Retinal pigment epithelial cell (primary cell): ENCODE results near the gene PLEK2.

ENCODE experiments used
- DNase-seq: peaks from one replicate; pipeline ENCODE4 v3.0.0-alpha.2; 2010; ENCODE audit warnings: low read depth
- H3K4me3 ChIP-seq: 2 replicates; pipeline ENCODE4 v1.5.1; 2011; ENCODE audit warnings: mild to moderate bottlenecking, low read length, control low read depth, moderate library complexity
- TF ChIP-seq, protein P1 (sequence below): conservative IDR thresholded peaks from 2 replicates; pipeline ENCODE4 v1.5.1; 2011; ENCODE audit warnings: low read depth, low read length, control low read depth, inconsistent platforms

Gene PLEK2

DNA sequence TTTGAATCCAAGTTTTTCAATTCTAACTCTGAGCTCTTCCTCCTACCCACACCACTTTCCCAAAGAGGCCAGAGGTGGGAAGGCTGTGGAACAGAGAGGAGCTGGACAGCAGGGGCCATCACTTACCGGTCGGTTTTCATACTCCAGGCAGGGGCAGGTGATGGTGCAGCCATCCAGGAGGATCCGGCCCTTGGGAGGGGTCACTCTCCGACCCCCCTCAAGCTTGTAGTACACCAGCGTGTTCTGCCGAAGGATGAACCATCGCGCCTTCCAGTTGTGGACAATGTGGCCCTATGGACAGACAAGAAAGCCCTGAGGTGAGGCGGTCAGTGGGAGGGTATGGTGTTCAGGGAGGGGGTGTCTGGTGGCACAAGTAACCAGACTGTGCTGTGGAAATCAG, 14.4 kb downstream of the PLEK2 start:
- TF ChIP-seq, protein P1, sequence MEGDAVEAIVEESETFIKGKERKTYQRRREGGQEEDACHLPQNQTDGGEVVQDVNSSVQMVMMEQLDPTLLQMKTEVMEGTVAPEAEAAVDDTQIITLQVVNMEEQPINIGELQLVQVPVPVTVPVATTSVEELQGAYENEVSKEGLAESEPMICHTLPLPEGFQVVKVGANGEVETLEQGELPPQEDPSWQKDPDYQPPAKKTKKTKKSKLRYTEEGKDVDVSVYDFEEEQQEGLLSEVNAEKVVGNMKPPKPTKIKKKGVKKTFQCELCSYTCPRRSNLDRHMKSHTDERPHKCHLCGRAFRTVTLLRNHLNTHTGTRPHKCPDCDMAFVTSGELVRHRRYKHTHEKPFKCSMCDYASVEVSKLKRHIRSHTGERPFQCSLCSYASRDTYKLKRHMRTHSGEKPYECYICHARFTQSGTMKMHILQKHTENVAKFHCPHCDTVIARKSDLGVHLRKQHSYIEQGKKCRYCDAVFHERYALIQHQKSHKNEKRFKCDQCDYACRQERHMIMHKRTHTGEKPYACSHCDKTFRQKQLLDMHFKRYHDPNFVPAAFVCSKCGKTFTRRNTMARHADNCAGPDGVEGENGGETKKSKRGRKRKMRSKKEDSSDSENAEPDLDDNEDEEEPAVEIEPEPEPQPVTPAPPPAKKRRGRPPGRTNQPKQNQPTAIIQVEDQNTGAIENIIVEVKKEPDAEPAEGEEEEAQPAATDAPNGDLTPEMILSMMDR, result no peak
- no peak for DNase-seq

DNA sequence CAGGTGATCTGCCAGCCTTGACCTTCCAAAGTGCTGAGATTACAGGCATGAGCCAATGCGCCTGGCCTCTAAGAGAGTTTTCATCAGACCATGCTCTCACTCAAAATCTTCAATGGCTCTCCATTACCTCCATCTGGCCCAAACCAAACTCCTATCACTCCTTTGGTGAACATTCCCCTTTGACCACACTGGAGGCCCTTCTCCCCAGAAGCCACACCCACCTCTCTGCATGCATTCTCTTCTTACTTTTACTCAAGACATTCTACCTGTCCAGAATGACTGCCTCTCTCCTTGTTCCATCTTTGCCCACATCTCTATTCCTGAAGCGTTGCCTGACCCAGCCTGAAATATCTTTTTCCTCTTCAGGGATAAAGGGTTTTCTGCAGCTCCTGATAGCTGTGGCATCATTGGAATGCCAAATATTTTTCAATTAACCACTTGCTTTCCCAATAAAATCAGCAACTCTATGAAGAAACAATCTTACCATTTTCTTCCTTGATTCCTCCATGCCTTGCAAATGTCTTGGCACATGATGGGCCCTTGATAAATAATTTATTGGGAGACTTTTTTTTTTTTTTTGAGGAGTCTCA, 15.5 kb downstream of the PLEK2 start:
- H3K4me3 ChIP-seq, result no peak overlapping the region
- TF ChIP-seq, protein P1, result no peak
- no peak for DNase-seq

More for the DNA sequence above, 14.4 kb downstream of the PLEK2 start:
- no peak overlapping the region for H3K4me3 ChIP-seq

DNA sequence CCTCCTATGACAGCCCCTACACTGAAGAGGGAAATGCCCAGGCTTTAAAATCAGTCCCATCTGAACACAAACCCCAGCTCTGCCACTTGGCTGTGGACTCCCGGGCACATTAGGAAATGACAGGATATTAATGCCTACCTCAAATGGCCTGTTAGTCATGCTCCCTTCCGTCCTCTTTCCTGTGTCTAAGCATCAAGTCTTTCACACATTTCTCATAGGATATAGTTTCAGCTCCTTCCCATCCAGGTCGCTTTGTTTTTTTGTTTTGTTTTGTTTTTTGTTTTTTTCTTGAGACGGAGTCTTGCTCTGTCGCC, 16.1 kb downstream of the PLEK2 start:
- no peak for DNase-seq
- no peak overlapping the region for H3K4me3 ChIP-seq
- TF ChIP-seq, protein P1, result no peak

DNA sequence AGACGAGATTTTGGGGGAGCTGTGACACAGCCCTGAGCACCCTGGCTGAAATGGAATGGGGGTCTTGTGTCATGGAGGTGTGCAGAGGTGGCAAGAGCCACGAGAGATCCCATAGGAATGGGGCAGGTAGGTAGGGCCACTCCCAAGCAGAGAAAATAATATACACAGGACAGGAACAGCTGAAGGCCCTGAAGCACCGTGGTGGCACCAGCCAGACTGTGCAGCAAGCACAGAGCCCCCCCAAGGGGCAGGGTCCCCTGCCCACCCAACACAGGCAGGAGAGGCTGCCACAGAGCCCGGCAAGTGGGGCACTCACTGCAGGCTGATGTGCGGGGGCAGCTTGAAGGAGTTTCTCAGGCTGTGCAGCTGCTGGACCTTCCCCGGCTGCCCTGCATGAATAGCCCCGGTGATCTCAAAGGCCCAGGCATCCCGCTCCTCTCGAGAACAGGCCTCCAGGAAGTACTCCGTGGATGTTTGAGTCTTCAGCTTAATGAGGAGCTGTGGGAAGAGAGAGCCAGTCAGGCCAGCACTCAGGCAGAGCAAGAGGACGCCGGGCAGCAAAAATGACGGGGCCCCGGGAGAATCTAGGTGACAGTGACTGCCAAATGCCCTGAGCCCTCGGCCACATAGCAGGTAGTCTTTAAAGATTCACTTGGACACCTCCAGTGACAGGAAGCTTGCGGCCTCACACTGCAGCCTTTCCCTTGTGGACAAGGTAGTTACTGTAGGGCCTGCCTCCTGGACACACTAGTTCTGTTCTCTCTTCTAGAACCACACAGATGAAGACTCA, 16.7 kb downstream of the PLEK2 start:
- no peak for DNase-seq
- no peak overlapping the region for H3K4me3 ChIP-seq
- TF ChIP-seq, protein P1, result no peak

DNA sequence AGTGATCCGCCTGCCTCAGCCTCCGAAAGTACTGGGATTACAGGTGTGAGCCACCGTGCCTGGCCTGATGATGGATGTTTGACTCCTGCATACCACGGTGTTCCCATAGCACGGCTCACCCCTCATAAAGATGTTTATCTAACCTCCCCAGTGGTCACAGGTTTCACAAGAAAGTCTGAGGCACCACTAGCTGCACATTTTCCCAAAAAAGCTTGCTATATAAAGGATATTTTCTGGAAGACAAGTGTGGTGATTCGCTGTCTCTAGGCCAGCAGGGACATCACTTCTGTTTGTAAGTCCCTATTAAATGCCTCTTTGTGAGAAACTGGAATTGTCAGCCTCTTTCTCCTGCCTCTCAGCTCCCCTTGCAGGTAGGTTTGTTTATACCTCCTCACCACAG, 18.3 kb downstream of the PLEK2 start:
- no peak overlapping the region for H3K4me3 ChIP-seq
- TF ChIP-seq, protein P1, result no peak
- DNase-seq, result no peak

DNA sequence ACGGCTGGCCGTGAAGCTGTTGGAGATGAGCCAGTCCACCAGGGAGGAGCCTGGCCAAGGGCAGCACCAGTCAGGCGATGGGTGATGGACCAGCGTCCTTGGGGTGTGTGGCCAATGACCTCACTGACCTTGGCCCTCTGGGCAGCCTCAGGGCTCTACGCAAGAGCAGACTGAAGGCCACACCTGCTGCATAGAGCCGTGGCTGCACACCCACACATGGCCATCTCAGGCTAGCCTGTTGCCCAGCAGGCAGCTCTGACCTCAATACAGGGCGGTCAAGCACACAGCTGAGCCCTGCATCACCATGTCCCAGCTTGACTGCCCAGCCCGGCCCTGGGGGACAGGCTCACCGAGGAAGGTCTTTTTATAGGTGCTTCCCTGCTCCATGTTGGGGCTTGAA, 19.2 kb downstream of the PLEK2 start:
- DNase-seq, result no peak
- H3K4me3 ChIP-seq, result no peak overlapping the region
- TF ChIP-seq, protein P1, result no peak

DNA sequence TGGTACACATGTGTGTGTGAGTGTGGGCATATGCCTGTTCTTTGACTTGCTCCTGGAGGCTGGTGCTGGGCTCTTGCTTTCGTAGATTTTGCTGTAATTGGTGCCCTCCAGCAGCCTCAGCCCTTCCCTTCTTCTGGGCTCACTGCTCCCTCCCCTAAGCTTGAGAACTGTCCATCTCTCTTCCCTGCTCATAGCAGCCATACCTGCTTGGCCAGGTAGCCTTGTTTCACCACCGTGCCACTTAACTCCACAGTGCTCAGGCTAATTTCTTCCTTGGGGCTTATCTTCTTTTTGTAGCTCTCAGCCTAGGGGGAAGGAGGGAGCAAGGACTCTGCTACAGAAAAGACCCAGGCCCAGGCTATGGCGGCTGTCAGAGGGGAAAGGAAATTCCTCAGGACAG, 19.8 kb downstream of the PLEK2 start:
- TF ChIP-seq, protein P1, result no peak
- no peak overlapping the region for H3K4me3 ChIP-seq
- no peak for DNase-seq
